ENCODE measurements around the gene PSMB11. TPM values are rescaled to one million over a fixed set of nuclear protein-coding genes. Genes with fewer than 3 reads are reported as not detected.

PSMB11 gene
- total RNA-seq, 1 donor from 2014 or later, result not detected

- ATAC-seq, result no peak
These were observed 47.7 kb downstream of the PSMB11 start for GRCh38 chr14:23089498-23090253.

- no peak for ATAC-seq
These were observed 48.2 kb downstream of the PSMB11 start for GRCh38 chr14:23090254-23090636.

GRCh38 chr14:23091294-23092225 is 49.5 kb downstream of the PSMB11 start:
- ATAC-seq, result no peak

- no peak for ATAC-seq
These were observed 51.1 kb downstream of the PSMB11 start for GRCh38 chr14:23093104-23093503.

- no peak for ATAC-seq
These were observed 51.5 kb downstream of the PSMB11 start for GRCh38 chr14:23093526-23093925.

Other genes starting within 250 kb of the PSMB11 start
- 1.4 TPM for gene SLC7A7, start 226.8 kb upstream of the PSMB11 start, total RNA-seq
- gene MRPL52, start 212.3 kb upstream of the PSMB11 start, total RNA-seq, result 103 TPM
- 109 TPM for gene MMP14, start 205.6 kb upstream of the PSMB11 start, total RNA-seq
- gene LRP10, start 170.5 kb upstream of the PSMB11 start, total RNA-seq, result 173 TPM
- 0.32 TPM for gene REM2, start 159.0 kb upstream of the PSMB11 start, total RNA-seq
- gene RBM23, start 123.1 kb upstream of the PSMB11 start, total RNA-seq, result 35.4 TPM
- gene PRMT5, start 112.8 kb upstream of the PSMB11 start, total RNA-seq, result 65.4 TPM
- gene HAUS4, start 85.1 kb upstream of the PSMB11 start, total RNA-seq, result 32.9 TPM
- 26.6 TPM for gene AJUBA, start 59.7 kb upstream of the PSMB11 start, total RNA-seq
- 4.6 TPM for gene C14orf93, start 32.1 kb upstream of the PSMB11 start, total RNA-seq
- 105 TPM for gene PSMB5, start 7.3 kb upstream of the PSMB11 start, total RNA-seq
- gene CDH24, start 15.3 kb downstream of the PSMB11 start, total RNA-seq, result 3.4 TPM
- 82.5 TPM for gene ACIN1, start 52.9 kb downstream of the PSMB11 start, total RNA-seq
- gene C14orf119, start 53.3 kb downstream of the PSMB11 start, total RNA-seq, result 34.7 TPM
- gene CIROP, start 62.8 kb downstream of the PSMB11 start, total RNA-seq, result not detected
- gene CEBPE, start 77.0 kb downstream of the PSMB11 start, total RNA-seq, result not detected
- 51.1 TPM for gene SLC7A8, start 141.4 kb downstream of the PSMB11 start, total RNA-seq
- gene RNF212B, start 195.7 kb downstream of the PSMB11 start, total RNA-seq, result not detected
- gene HOMEZ, start 243.9 kb downstream of the PSMB11 start, total RNA-seq, result 9.6 TPM

All from esophagus mucosa (tissue), 1 donor.